MM.1S (cell line): Measurements from ENCODE around the gene RUFY4.

ENCODE experiments used
- CTCF ChIP-seq: fragments of 300-600 bp; sonication (generic); IDR thresholded peaks from 2 replicates; pipeline ENCODE4 v1.5.1; 2016; ENCODE audit warnings: antibody characterized with exemption, low read length, mixed read lengths
- EZH2phosphoT487 ChIP-seq: fragments of 300-600 bp; sonication (generic); IDR thresholded peaks from 2 replicates; pipeline ENCODE4 v1.6.1; 2018; ENCODE audit warnings: antibody characterized with exemption, low read length

- TF ChIP-seq CTCF (no peak), EZH2phosphoT487 (no peak)
Measured at GRCh38 chr2:218033590-218034496, 35.2 kb upstream of the RUFY4 start.
